Hepatocyte (in vitro differentiated cells): ENCODE measurements around the gene CATSPER3. TPM values are rescaled to one million over a fixed set of nuclear protein-coding genes. Genes with fewer than 3 reads are reported as not detected.

Source experiments
- DNase-seq: peaks from one replicate; pipeline ENCODE4 v3.0.0-alpha.2; 2016; ENCODE audit warnings: low spot score
- H2AFZ ChIP-seq: fragments of 200-600 bp; sonication (generic); 2 replicates; pipeline ENCODE4 v1.6.0; 2016; ENCODE audit warnings: antibody characterized with exemption, mild to moderate bottlenecking
- H3K27ac ChIP-seq: fragments of 200-600 bp; sonication (generic); 2 replicates; pipeline ENCODE4 v1.5.1; 2016; ENCODE audit warnings: mild to moderate bottlenecking
- H3K27me3 ChIP-seq: fragments of 200-600 bp; sonication (generic); 2 replicates; pipeline ENCODE4 v1.6.1; 2016
- H3K36me3 ChIP-seq: fragments of 200-600 bp; sonication (generic); replicated peaks from 2 replicates; pipeline ENCODE4 v1.5.1; 2016; ENCODE audit warnings: low read depth; ENCODE audit not compliant: insufficient read depth
- H3K4me1 ChIP-seq: fragments of 200-600 bp; sonication (generic); 2 replicates; pipeline ENCODE4 v1.5.1; 2016; ENCODE audit warnings: mild to moderate bottlenecking, moderate library complexity; ENCODE audit not compliant: insufficient read depth
- H3K4me2 ChIP-seq: fragments of 200-600 bp; sonication (generic); 2 replicates; pipeline ENCODE4 v1.6.0; 2016
- H3K4me3 ChIP-seq: fragments of 200-600 bp; sonication (generic); 2 replicates; pipeline ENCODE4 v1.5.1; 2016; ENCODE audit warnings: mild to moderate bottlenecking
- H3K79me2 ChIP-seq: fragments of 200-600 bp; sonication (generic); 2 replicates; pipeline ENCODE4 v1.6.0; 2017; ENCODE audit warnings: mild to moderate bottlenecking
- H3K9me2 ChIP-seq: fragments of 200-600 bp; sonication (generic); replicated peaks from 2 replicates; pipeline ENCODE4 v1.6.0; 2017; ENCODE audit warnings: mild to moderate bottlenecking; ENCODE audit not compliant: insufficient read depth
- H3K9me3 ChIP-seq: fragments of 200-600 bp; sonication (generic); 2 replicates; pipeline ENCODE4 v1.5.1; 2016; ENCODE audit warnings: low read depth, mild to moderate bottlenecking
- H4K20me1 ChIP-seq: fragments of 200-600 bp; sonication (generic); 2 replicates; pipeline ENCODE4 v1.6.0; 2016; ENCODE audit warnings: mild to moderate bottlenecking; ENCODE audit not compliant: insufficient read depth, poor library complexity, severe bottlenecking
- EZH2 ChIP-seq: fragments of 200-600 bp; sonication (generic); IDR thresholded peaks from 2 replicates; pipeline ENCODE4 v1.6.1; 2016; ENCODE audit warnings: antibody characterized with exemption, mild to moderate bottlenecking, borderline replicate concordance
- EZH2phosphoT487 ChIP-seq: fragments of 200-600 bp; sonication (generic); IDR thresholded peaks from one replicate; pipeline ENCODE4 v1.6.1; 2018; ENCODE audit warnings: antibody characterized with exemption, mild to moderate bottlenecking, low read depth, moderate library complexity; ENCODE audit not compliant: unreplicated experiment, severe bottlenecking
- WGBS: methylation state at CpG from one replicate; pipeline ENCODE4 v1.1.6; 2016; ENCODE audit warnings: low lambda C conversion rate; ENCODE audit errors: missing lambda C conversion rate; 5-methylcytosine and 5-hydroxymethylcytosine counted together
- polyA plus RNA-seq: library from polyadenylated mRNA; unstranded; fragments of >200 nt; fragmentation: Nextera tagmentation; extraction: Ambion mirVana; gene quantifications from 2 replicates; pipeline ENCODE4 v1.2.1, GENCODE V29; 2016
- total RNA-seq: library from RNA; depleted of rRNA; stranded (reverse); fragments of >200 nt; gene quantifications from 2 replicates; pipeline ENCODE4 v1.2.3, GENCODE V29; 2014
- TF ChIP-seq, protein P1 (sequence below): fragments of 200-600 bp; sonication (generic); IDR thresholded peaks from 2 replicates; pipeline ENCODE4 v1.5.1; 2016; ENCODE audit warnings: antibody characterized with exemption, mild to moderate bottlenecking; ENCODE audit not compliant: poor library complexity

The CATSPER3 gene
- total and polyA plus RNA-seq, 2 experiments from 2014 or later: 0.59 TPM; not detected in 1

DNA sequence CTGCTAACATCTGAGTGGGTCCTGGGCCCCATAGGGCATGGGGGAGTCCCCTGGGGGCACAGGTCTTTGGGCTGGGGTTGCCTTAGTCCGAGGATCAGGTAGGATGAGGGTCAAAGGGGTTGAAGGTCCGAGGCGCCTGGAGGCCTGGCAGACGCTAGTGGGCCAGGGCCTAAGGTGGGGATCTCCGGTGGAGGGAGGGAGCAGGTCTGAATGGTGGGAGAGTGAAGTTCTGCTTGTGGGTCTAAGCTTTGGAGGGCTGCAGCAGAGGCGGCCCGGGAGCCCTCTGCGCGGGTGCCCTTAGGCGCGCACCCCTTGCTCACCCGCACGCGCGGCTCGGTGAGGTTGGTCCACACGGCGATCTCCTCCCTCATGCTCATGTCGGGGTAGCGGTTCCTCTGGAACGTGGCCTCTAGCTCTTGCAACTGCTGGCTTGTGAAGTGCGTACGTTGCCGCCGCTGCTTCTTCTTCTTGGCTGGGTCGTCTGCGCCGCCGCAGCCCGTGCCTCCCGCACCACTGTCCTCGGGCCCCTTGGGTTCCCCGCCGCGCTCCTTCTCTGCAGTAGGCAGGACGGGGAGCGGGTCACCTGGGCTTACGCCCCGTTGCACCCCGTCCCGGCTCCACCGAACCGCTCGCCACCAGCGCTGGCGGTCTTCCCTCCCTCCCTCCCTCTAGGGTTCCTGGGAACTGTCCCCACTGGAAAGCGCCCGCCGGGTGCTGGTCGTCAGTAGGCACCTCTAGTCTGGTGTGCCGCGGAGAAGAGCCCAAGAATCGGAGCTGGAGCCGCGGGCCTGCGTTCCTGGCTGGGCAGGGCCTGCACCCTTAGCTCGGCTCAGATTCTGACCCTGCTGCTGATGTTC is 63.5 kb downstream of the CATSPER3 start:
- H3K27ac ChIP-seq: peak overlapping the region; percentile 97
- 6% methylated on average over 42 of the region's 57 CpGs for WGBS
- TF ChIP-seq EZH2 (no peak), EZH2phosphoT487 (no peak)
- TF ChIP-seq, protein P1, sequence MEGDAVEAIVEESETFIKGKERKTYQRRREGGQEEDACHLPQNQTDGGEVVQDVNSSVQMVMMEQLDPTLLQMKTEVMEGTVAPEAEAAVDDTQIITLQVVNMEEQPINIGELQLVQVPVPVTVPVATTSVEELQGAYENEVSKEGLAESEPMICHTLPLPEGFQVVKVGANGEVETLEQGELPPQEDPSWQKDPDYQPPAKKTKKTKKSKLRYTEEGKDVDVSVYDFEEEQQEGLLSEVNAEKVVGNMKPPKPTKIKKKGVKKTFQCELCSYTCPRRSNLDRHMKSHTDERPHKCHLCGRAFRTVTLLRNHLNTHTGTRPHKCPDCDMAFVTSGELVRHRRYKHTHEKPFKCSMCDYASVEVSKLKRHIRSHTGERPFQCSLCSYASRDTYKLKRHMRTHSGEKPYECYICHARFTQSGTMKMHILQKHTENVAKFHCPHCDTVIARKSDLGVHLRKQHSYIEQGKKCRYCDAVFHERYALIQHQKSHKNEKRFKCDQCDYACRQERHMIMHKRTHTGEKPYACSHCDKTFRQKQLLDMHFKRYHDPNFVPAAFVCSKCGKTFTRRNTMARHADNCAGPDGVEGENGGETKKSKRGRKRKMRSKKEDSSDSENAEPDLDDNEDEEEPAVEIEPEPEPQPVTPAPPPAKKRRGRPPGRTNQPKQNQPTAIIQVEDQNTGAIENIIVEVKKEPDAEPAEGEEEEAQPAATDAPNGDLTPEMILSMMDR: no peak
- peaks cover 84% of the 10 kb centered on the region for H3K79me2 ChIP-seq
- no peaks in the 10 kb centered on the region for H3K36me3 ChIP-seq
- DNase-seq: no peak
- H2AFZ ChIP-seq: no peak overlapping the region
- no peaks in the 10 kb centered on the region for H3K9me2 ChIP-seq
- peak overlapping the region; percentile 93 for H3K4me3 ChIP-seq
- H3K9me3 ChIP-seq: no peaks in the 10 kb centered on the region
- peak overlapping the region; percentile 84 for H3K4me2 ChIP-seq
- peaks cover 28% of the 10 kb centered on the region for H3K4me1 ChIP-seq
- peaks cover 18% of the 10 kb centered on the region for H4K20me1 ChIP-seq
- H3K27me3 ChIP-seq: peaks cover 48% of the 10 kb centered on the region

DNA sequence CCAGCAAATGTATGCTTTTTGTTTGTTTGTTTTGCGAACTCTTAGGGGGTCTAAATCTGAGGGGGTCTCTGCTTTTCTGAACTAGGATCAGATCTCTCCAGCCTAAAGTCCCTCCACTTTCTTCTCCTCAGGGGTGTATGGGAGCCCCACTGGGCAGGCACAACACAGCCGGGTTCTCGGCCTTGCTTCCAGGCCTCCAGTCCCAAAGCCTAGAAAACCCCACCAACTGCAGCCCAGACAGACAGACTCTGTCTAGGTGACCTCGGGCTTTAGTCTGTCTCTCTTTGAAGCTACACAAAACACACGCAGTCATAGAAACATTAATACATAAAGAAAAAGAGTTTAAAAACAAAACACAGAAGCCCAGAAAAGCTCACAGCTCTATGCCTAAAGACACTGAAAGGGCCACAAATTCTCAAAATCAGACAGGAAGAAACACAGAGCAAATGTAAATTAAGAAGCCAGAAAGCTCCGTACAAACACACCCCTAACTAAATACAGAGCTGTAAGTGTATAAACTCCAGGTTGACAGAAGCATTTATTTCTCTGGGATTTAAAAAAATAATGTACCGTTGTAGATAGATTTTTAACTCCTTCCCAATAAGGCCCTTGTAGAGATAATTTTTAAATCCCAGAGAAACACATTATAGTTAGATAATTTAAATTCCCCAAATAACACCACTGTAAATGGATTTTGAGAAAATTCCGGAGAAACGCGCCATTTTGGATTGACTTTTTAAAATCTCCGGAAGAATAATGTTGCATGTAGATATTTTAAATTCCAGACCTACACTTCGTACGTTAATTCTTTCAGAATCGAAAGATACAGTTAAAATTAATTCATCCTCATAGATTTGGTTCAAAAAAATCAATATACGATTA is 64.3 kb downstream of the CATSPER3 start:
- H3K4me1 ChIP-seq: peaks cover 19% of the 10 kb centered on the region
- TF ChIP-seq EZH2 (no peak), EZH2phosphoT487 (no peak)
- TF ChIP-seq, protein P1: no peak
- H3K9me2 ChIP-seq: no peaks in the 10 kb centered on the region
- peak overlapping the region; percentile 84 for H3K4me2 ChIP-seq
- H2AFZ ChIP-seq: peak overlapping the region; percentile 26
- H3K79me2 ChIP-seq: peaks cover 84% of the 10 kb centered on the region
- no peaks in the 10 kb centered on the region for H3K36me3 ChIP-seq
- peaks cover 56% of the 10 kb centered on the region for H3K27me3 ChIP-seq
- peaks cover 18% of the 10 kb centered on the region for H4K20me1 ChIP-seq
- WGBS: 11% methylated on average over 15 of the region's 15 CpGs
- H3K4me3 ChIP-seq: peak overlapping the region; percentile 93
- DNase-seq: no peak
- H3K27ac ChIP-seq: peak overlapping the region; percentile 97
- no peaks in the 10 kb centered on the region for H3K9me3 ChIP-seq

DNA sequence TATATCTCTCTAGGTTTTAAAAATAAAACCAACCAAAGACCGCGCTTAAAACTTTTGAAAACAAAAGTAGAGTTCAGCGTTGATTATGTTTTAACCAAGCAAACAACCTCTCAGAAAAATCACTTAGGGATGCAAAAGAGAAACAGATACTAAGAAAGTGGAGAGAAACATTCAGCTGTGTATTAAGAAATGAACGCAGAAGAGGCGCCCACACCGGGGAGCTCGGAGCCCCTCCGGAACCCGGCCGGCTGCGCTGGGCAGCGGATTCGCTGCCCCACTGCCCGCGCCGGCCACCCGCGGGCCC is 64.9 kb downstream of the CATSPER3 start:
- H3K4me1 ChIP-seq: peaks cover 13% of the 10 kb centered on the region
- WGBS: 2% methylated on average over 18 of the region's 18 CpGs
- peaks cover 58% of the 10 kb centered on the region for H3K27me3 ChIP-seq
- H3K9me2 ChIP-seq: no peaks in the 10 kb centered on the region
- H3K27ac ChIP-seq: peak overlapping the region; percentile 97
- peak overlapping the region; percentile 84 for H3K4me2 ChIP-seq
- peak overlapping the region; percentile 26 for H2AFZ ChIP-seq
- peaks cover 18% of the 10 kb centered on the region for H4K20me1 ChIP-seq
- no peaks in the 10 kb centered on the region for H3K9me3 ChIP-seq
- H3K36me3 ChIP-seq: no peaks in the 10 kb centered on the region
- TF ChIP-seq, protein P1: no peak
- TF ChIP-seq EZH2phosphoT487: peak; percentile 73
- H3K79me2 ChIP-seq: peaks cover 84% of the 10 kb centered on the region
- peak overlapping the region; percentile 93 for H3K4me3 ChIP-seq
- no peak for DNase-seq
